ENCODE results near the gene PLPPR3.

The PLPPR3 gene

GRCh38 chr19:803099-803561 lies 18.6 kb downstream of the PLPPR3 start:
- POLR2A ChIA-PET (ENCODE audit: low non-redundant PET), result interaction anchor here (0.6 kb wide), 1 partner anchor 17 kb away, joined by 11 read pairs; no protein-coding TSS in a partner anchor

DNA sequence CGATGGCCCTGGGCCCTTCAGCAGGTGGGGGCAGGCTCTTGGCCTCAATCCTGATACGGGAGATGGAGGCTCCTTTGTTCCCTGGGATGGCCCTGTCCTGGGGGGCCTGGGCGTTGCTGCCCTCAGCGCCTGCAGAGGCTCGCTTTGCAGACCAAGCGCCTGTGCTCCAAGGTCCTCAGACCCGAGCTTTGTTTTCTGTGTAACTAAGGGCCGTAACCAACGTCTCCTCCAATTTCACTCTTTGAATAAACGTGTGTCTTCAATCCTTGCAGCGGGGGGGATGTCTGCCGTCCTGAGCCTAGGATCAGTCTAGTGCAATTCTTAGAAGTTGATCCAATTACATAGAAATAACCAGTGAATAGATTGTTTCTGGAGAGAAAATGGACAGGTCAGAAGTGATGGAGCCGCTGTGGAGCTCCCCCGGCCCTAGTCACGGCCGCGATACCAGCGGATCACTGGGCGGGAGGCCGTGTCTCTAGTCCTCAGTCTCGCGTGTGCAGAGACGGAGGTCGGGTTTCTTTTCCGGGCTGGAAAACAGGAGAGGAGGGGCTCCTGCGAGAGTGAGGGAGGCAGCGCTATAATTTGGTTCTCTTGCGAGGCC lies 19.2 kb downstream of the PLPPR3 start:
- TF ChIP-seq CTCF (conservative IDR thresholded peaks at IDR 0.05; ENCODE audit: low read depth), result no peak
- ChIA-PET POLR2A (ENCODE audit: low non-redundant PET) (interaction anchor here (0.6 kb wide), 1 partner anchor 16 kb away, joined by 11 read pairs; no protein-coding TSS in a partner anchor), CTCF (interaction anchor here (0.6 to 0.9 kb wide), 2 partner anchors 18 to 199 kb away, joined by 3 to 4 read pairs; no protein-coding TSS in a partner anchor)
- no peak for DNase-seq (ENCODE audit: low spot score)
- peak overlapping the region; percentile 99 for H3K27ac ChIP-seq

More at GRCh38 chr19:803099-803561, 18.6 kb downstream of the PLPPR3 start:
- DNase-seq (ENCODE audit: low spot score), result no peak
- no peak for TF ChIP-seq CTCF (conservative IDR thresholded peaks at IDR 0.05; ENCODE audit: low read depth)
- CTCF ChIA-PET, result interaction anchor here (0.6 to 0.9 kb wide), 3 partner anchors 17 to 198 kb away, joined by 3 to 4 read pairs (median 4); no protein-coding TSS in a partner anchor
- peak overlapping the region; percentile 99 for H3K27ac ChIP-seq

DNA sequence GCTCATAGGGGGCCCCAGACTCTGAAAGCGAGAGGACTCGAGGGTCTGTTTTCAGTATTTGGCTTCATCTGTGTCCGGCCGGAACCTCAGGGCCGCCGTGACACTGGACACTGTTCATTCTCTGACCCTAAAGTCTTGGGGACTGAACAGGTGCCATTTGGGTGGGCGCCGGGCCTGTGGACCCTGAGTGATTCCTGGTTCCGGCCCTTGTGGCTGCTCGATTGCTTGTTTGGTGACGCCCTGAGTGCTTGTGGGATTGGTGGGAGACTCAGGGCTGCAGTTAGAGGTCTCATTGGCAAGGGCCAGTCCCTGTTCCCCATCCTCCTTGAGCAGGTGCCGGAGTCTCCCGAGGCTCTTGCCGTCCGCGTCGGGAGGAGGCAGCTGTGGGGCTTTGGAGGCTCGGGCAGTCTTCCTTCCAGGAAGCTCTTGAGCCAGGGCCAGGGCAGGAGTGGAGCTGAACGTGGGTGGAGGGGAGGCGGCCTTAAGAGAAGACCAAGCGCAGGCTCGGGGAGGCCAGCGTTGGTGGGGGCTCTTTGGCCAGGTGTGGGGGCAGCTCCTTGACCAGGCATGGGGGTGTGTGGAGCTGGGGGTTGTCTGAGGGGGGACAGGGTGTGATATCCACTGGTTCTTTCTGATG lies 19.8 kb downstream of the PLPPR3 start:
- no peak for TF ChIP-seq CTCF (conservative IDR thresholded peaks at IDR 0.05; ENCODE audit: low read depth)
- DNase-seq (ENCODE audit: low spot score), result no peak
- peak overlapping the region; percentile 99 for H3K27ac ChIP-seq
- ChIA-PET CTCF (interaction anchor here (0.6 kb wide), 1 partner anchor 187 kb away, joined by 3 read pairs; no protein-coding TSS in a partner anchor), POLR2A (ENCODE audit: low non-redundant PET) (interaction anchor here (0.5 kb wide), 1 partner anchor 222 kb away, joined by 10 read pairs; no protein-coding TSS in a partner anchor)

GRCh38 chr19:801030-801860 lies 20.5 kb downstream of the PLPPR3 start:
- CTCF ChIA-PET, result interaction anchor here (0.6 to 1.0 kb wide), 2 partner anchors 30 to 187 kb away, joined by 3 to 5 read pairs; no protein-coding TSS in a partner anchor
- POLR2A ChIA-PET (ENCODE audit: low non-redundant PET), result interaction anchor here (0.5 kb wide), 2 partner anchors 122 to 223 kb away, joined by 3 to 10 read pairs; no protein-coding TSS in a partner anchor
- TF ChIP-seq CTCF (conservative IDR thresholded peaks at IDR 0.05; ENCODE audit: low read depth), result no peak
- DNase-seq (ENCODE audit: low spot score), result no peak
- H3K27ac ChIP-seq, result peak overlapping the region; percentile 99

GRCh38 chr19:800360-801029 lies 21.3 kb downstream of the PLPPR3 start:
- H3K27ac ChIP-seq, result peak overlapping the region; percentile 99
- no peak for TF ChIP-seq CTCF (conservative IDR thresholded peaks at IDR 0.05; ENCODE audit: low read depth)
- DNase-seq (ENCODE audit: low spot score), result no peak
- CTCF ChIA-PET, result interaction anchor here (0.7 to 1.0 kb wide), 2 partner anchors 9 to 30 kb away, joined by 3 to 5 read pairs; no protein-coding TSS in a partner anchor
- POLR2A ChIA-PET (ENCODE audit: low non-redundant PET), result interaction anchor here (0.5 kb wide), 1 partner anchor 121 kb away, joined by 3 read pairs; no protein-coding TSS in a partner anchor

Data from RWPE1 (cell line).